Kidney (tissue), 14 donors: ENCODE measurements around the gene BRCC3. TPM values are rescaled to one million over a fixed set of nuclear protein-coding genes. Genes with fewer than 3 reads are reported as not detected.

Experiments used
- DNase-seq, 5 donors: peaks; one replicate each; pipeline ENCODE4 v3.0.0-alpha.2; 2013 to 2020
- FAIRE-seq: peaks from 2 replicates; lab custom pipeline; 2012; peaks lifted over from hg19 to GRCh38; lab: Jason Lieb, UNC
- H3K27ac ChIP-seq, 2 donors: one replicate each; pipeline ENCODE4 v1.7.0; 2013; ENCODE audit warnings: low read depth in 2 of 2, low read length in 2 of 2, inconsistent platforms in 1 of 2
- H3K27me3 ChIP-seq: one replicate; pipeline ENCODE4 v1.7.1; 2013; ENCODE audit warnings: low read length, inconsistent platforms; ENCODE audit not compliant: control insufficient read depth, insufficient read depth
- H3K36me3 ChIP-seq, 3 donors: one replicate each; pipeline versions ENCODE4 v1.7.0 to v1.7.1; 2013; ENCODE audit warnings: low read length in 3 of 3, control low read depth in 1 of 3, inconsistent platforms in 1 of 3; ENCODE audit not compliant: insufficient read depth in 3 of 3, control insufficient read depth in 2 of 3
- H3K4me1 ChIP-seq, 3 donors: one replicate each; pipeline versions ENCODE4 v1.7.0 to v1.7.1; 2013; ENCODE audit warnings: low read length in 3 of 3, inconsistent platforms in 1 of 3, low read depth in 1 of 3; ENCODE audit not compliant: control insufficient read depth in 2 of 3, insufficient read depth in 2 of 3
- H3K4me3 ChIP-seq, 3 donors: one replicate each; pipeline versions ENCODE4 v1.7.0 to v1.8.1; 2013; ENCODE audit warnings: low read length in 3 of 3, control low read depth in 1 of 3, inconsistent platforms in 1 of 3
- H3K9ac ChIP-seq, 3 donors: one replicate each; pipeline versions ENCODE4 v1.7.0 to v1.7.1; 2013; ENCODE audit warnings: low read length in 3 of 3, control low read depth in 1 of 3, inconsistent platforms in 1 of 3
- H3K9me3 ChIP-seq, 3 donors: one replicate each; pipeline versions ENCODE4 v1.7.0 to v1.7.1; 2013; ENCODE audit warnings: low read length in 3 of 3, control low read depth in 1 of 3, inconsistent platforms in 1 of 3; ENCODE audit not compliant: control insufficient read depth in 2 of 3, insufficient read depth in 1 of 3
- intact Hi-C: fragments of 100-400 bp; cut with DNase I; formaldehyde crosslinking; loops from one replicate; pipeline ENCODE4 v1.11.1; 2022
- polyA plus RNA-seq: library from polyadenylated mRNA; stranded (reverse); fragments of 350-450 nt; fragmentation: Illumina TruSeq; extraction: RNeasy Lipid Tissue Mini Kit (QIAGEN cat#74804); gene quantifications from one replicate; pipeline ENCODE4 v1.2.3, GENCODE V29; 2014; ENCODE audit warnings: low read depth, low replicate concordance; ENCODE audit not compliant: insufficient read depth
- total RNA-seq: library from RNA; stranded (reverse); fragmentation: NEBNext Ultra II Directional; extraction: Animal tissue kit (Norgen Biotek cat#: 25700); gene quantifications from one replicate; pipeline ENCODE4 v1.2.1, GENCODE V29; 2021
- TF ChIP-seq, protein P1 (sequence below): IDR thresholded peaks from 3 replicates; pipeline ENCODE4 v1.5.1; 2012; ENCODE audit warnings: mild to moderate bottlenecking, moderate library complexity, borderline replicate concordance; ENCODE audit not compliant: insufficient read depth; ENCODE audit errors: extremely low read depth
- donor health status: control.
- donor health status: control.
- donor health status: control.
- donor health status: control.
- donor health status: control.
- donor health status: DM: yes; HTN: yes; CAD: no.
- donor health status: Normal renal cell carcinoma (clear cell type).

BRCC3 gene
- total and polyA plus RNA-seq, 2 donors from 2014 or later = 14.4 to 23.0 TPM

DNA sequence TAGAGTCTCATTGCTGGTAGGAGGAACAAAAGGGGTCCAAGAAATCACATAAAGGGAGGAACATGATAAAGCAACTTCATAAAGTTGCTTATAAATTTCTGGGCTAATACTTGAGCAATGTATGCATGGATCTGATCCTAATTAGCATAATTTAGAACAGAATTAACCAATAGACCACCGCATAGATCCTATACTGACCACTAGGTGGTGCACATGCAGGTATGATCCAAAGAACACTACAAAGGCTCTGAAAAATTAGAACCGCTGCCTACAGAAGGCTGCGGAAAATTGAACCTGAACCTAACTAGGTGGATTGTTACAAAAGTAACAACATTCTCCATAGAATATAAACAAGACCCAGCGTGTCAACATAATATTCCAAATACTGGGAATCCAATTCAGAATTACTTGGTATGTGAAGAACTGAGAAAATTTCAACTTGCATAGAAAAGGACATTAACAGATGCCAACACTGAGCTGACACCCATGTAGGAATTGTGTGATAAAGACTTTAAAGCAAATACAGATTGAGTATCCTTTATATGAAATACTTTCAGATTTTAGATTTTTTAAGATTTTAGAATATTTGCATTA, 23.3 kb downstream of the BRCC3 start:
- Histone ChIP-seq H3K9me3 (no peaks in the 10 kb centered on the region), H3K36me3 (peaks cover 0 to 3% (median 0%) of the 10 kb centered on the region in 3 donors), H3K4me1 (no peaks in the 10 kb centered on the region), H3K27ac (no peak overlapping the region), H3K4me3 (no peak overlapping the region), H3K27me3 (no peaks in the 10 kb centered on the region), H3K9ac (no peak overlapping the region)
- FAIRE-seq = no peak
- intact Hi-C loops = no loop called here
- TF ChIP-seq, protein P1, sequence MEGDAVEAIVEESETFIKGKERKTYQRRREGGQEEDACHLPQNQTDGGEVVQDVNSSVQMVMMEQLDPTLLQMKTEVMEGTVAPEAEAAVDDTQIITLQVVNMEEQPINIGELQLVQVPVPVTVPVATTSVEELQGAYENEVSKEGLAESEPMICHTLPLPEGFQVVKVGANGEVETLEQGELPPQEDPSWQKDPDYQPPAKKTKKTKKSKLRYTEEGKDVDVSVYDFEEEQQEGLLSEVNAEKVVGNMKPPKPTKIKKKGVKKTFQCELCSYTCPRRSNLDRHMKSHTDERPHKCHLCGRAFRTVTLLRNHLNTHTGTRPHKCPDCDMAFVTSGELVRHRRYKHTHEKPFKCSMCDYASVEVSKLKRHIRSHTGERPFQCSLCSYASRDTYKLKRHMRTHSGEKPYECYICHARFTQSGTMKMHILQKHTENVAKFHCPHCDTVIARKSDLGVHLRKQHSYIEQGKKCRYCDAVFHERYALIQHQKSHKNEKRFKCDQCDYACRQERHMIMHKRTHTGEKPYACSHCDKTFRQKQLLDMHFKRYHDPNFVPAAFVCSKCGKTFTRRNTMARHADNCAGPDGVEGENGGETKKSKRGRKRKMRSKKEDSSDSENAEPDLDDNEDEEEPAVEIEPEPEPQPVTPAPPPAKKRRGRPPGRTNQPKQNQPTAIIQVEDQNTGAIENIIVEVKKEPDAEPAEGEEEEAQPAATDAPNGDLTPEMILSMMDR = peak; percentile 45
- peak in 2 of 5 donors; percentile 7 to 39 for DNase-seq

DNA sequence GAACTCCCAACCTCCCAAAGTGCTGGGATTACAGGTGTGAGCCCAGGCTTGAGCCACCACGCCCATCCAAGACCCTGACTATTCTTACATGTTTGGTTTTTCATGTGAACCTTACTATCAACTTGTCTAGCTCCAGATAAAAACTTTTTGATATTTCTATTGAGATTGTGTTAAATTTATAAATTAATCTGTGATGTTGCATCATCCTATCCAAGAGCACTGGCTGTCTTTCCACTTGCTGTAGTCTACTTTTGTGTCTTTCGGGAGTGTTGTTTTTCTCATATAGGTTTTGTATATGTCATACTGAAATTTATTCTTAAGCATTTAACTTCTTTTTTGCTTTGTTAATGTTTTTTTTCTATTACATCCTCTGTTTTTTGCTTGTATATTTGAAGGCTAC, 34.6 kb downstream of the BRCC3 start:
- no peak for DNase-seq
- H3K4me1 ChIP-seq = no peaks in the 10 kb centered on the region
- TF ChIP-seq, protein P1 = no peak
- H3K9ac ChIP-seq = no peak overlapping the region
- no peak overlapping the region for H3K27ac ChIP-seq
- no peaks in the 10 kb centered on the region for H3K27me3 ChIP-seq
- intact Hi-C loops = no loop called here
- no peak overlapping the region for H3K4me3 ChIP-seq
- no peaks in the 10 kb centered on the region for H3K9me3 ChIP-seq
- H3K36me3 ChIP-seq = peaks cover 0 to 6% (median 0%) of the 10 kb centered on the region in 3 donors
- no peak for FAIRE-seq

DNA sequence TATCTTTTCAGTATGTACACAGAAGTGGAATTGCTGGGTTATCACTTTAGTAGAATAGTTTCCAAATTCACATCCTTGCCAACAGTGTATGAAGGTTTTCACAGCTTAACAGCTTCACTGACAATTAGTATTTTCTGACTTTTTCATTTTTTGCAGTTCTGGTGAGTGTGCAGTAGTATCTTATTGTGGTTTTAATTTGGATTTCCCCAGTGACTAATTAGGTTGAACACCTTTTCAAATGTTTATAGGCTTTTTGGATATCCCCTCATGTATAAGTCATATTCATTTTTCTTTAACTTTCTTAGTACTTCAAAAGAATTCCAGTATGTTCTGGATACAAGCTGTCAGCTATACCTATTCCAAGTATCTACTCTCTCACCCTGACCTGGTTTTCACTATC, 37.1 kb downstream of the BRCC3 start:
- TF ChIP-seq, protein P1 = no peak
- Histone ChIP-seq H3K4me3 (no peak overlapping the region), H3K9me3 (no peaks in the 10 kb centered on the region), H3K9ac (no peak overlapping the region), H3K36me3 (peaks cover 0 to 6% (median 0%) of the 10 kb centered on the region in 3 donors), H3K27ac (no peak overlapping the region), H3K27me3 (no peaks in the 10 kb centered on the region), H3K4me1 (no peaks in the 10 kb centered on the region)
- DNase-seq (no peak), FAIRE-seq (no peak)
- intact Hi-C loops = no loop called here

DNA sequence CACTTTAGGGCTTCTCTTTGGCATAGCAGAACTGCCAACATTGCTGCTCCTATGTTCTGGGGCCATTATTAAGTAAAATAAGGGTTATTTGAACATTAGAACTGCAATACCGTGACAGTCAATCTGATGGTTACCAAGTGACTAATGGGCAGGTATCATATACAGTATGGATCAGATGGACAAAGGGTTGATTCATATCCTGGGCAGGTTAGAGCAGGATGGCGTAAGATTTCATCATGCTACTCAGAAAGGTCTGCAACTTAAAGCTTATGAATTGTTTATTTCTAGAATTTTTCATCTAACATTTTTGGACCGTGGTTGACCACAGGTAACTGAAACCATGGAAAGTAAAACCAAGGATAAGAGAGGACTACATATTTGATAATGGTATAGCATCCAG, 40.9 kb downstream of the BRCC3 start:
- Histone ChIP-seq H3K9ac (no peak overlapping the region), H3K27me3 (no peaks in the 10 kb centered on the region), H3K27ac (no peak overlapping the region), H3K36me3 (peaks cover 0 to 6% (median 0%) of the 10 kb centered on the region in 3 donors), H3K4me3 (no peak overlapping the region), H3K9me3 (no peaks in the 10 kb centered on the region), H3K4me1 (no peaks in the 10 kb centered on the region)
- TF ChIP-seq, protein P1 = no peak
- DNase-seq = no peak
- no peak for FAIRE-seq
- intact Hi-C loops = no loop called here
